Measurements from ENCODE around the gene RFPL4AL1. TPM values are rescaled to one million over a fixed set of nuclear protein-coding genes. Genes with fewer than 3 reads are reported as not detected.

The RFPL4AL1 gene
- total and polyA plus RNA-seq, 9 of the 15 experiments (the other 6 are each of a cell fraction or from before 2014, with no cell fraction given) = 0.18 to 0.21 TPM; not detected in 7

GRCh38 chr19:55809381-55810058 is 40.6 kb downstream of the RFPL4AL1 start (continued):
- TF ChIP-seq ZNF740 (CRISPR knock-in tag; IDR thresholded peaks at IDR 0.05) (no peak), ZNF740 (tag; IDR thresholded peaks at IDR 0.05) (no peak), PML (IDR thresholded peaks at IDR 0.05; ENCODE audit: low read length) (no peak), ZNF76 (CRISPR knock-in tag; IDR thresholded peaks at IDR 0.05; ENCODE audit: borderline replicate concordance) (no peak), FOXJ2 (tag; IDR thresholded peaks at IDR 0.05) (no peak), TBP (optimal IDR thresholded peaks at IDR 0.05; ENCODE audit: low read depth, low read length) (peak; percentile 15), SMARCA5 (IDR thresholded peaks at IDR 0.05) (no peak), ZNF174 (CRISPR knock-in tag; IDR thresholded peaks at IDR 0.05) (no peak), MAFG (tag; conservative IDR thresholded peaks at IDR 0.05) (no peak), HNRNPK (IDR thresholded peaks at IDR 0.05; ENCODE audit: low read depth, low read length, poor library complexity, severe bottlenecking) (no peak), ILF3 (IDR thresholded peaks at IDR 0.05; ENCODE audit: borderline replicate concordance) (no peak), ZFP1 (CRISPR knock-in tag; IDR thresholded peaks at IDR 0.05) (no peak), ZKSCAN1 (IDR thresholded peaks at IDR 0.05; ENCODE audit: low read depth, low read length) (no peak), ZNF217 (CRISPR knock-in tag; IDR thresholded peaks at IDR 0.05) (no peak), REST (IDR thresholded peaks at IDR 0.05; ENCODE audit: borderline replicate concordance) (peak; percentile 82), REST (CRISPR knock-in tag; IDR thresholded peaks at IDR 0.05; ENCODE audit: low read depth) (no peak), ZBTB17 (CRISPR knock-in tag; IDR thresholded peaks at IDR 0.05) (no peak), ZBTB49 (CRISPR knock-in tag; IDR thresholded peaks at IDR 0.05; ENCODE audit: borderline replicate concordance) (no peak)
